Activated B cell treated with CpG ODN at 0.5 μM for 24 hours (primary cell): ENCODE measurements around the gene MRPL12. TPM values are rescaled to one million over a fixed set of nuclear protein-coding genes. Genes with fewer than 3 reads are reported as not detected.

Experiments used
- ATAC-seq: fragments of 200-7000 bp; cut with Tn5 transposase; one replicate; pipeline ENCODE4 v1.10.0; 2021; ENCODE audit warnings: low read depth, mild to moderate bottlenecking, moderate library complexity
- CTCF ChIA-PET: fragments of 350-600 bp; sonication (Branson Sonifier 250); formaldehyde crosslinking; loops from one replicate; lab custom pipeline; 2021; ENCODE audit warnings: antibody characterized with exemption; lab: Charles Lee
- POLR2A ChIA-PET: fragments of 350-600 bp; sonication (Branson Sonifier 250); formaldehyde crosslinking; loops from one replicate; lab custom pipeline; 2021; ENCODE audit warnings: antibody characterized with exemption; lab: Charles Lee
- DNase-seq: peaks from one replicate; pipeline ENCODE4 v3.0.0; 2022
- H3K27ac Mint-ChIP-seq: one replicate; pipeline ENCODE4 v1.8.0; 2020; ENCODE audit warnings: mixed read lengths
- H3K27me3 Mint-ChIP-seq: one replicate; pipeline ENCODE4 v1.8.0; 2021; ENCODE audit warnings: mixed read lengths
- H3K36me3 Mint-ChIP-seq: one replicate; pipeline ENCODE4 v1.8.0; 2021; ENCODE audit warnings: low read depth, mixed read lengths
- H3K4me1 Mint-ChIP-seq: one replicate; pipeline ENCODE4 v1.8.0; 2021; ENCODE audit warnings: mixed read lengths
- H3K4me3 Mint-ChIP-seq: one replicate; pipeline ENCODE4 v1.8.0; 2020; ENCODE audit warnings: mild to moderate bottlenecking, mixed read lengths
- H3K9me3 Mint-ChIP-seq: one replicate; pipeline ENCODE4 v1.8.0; 2020; ENCODE audit warnings: mixed read lengths
- CTCF ChIP-seq: fragments of 200-600 bp; IDR thresholded peaks from one replicate; pipeline ENCODE4 v1.8.0; 2022; ENCODE audit warnings: antibody characterized with exemption, mild to moderate bottlenecking
- intact Hi-C: fragments of 100-400 bp; cut with micrococcal nuclease; formaldehyde crosslinking; loops from one replicate; pipeline ENCODE4 v1.15.1; 2024
- total RNA-seq: library from RNA; stranded (reverse); gene quantifications from 2 replicates; pipeline ENCODE4 v1.2.3, GENCODE V29; 2022

The MRPL12 gene
- total RNA-seq, 1 donor from 2014 or later, result 68.8 TPM

DNA sequence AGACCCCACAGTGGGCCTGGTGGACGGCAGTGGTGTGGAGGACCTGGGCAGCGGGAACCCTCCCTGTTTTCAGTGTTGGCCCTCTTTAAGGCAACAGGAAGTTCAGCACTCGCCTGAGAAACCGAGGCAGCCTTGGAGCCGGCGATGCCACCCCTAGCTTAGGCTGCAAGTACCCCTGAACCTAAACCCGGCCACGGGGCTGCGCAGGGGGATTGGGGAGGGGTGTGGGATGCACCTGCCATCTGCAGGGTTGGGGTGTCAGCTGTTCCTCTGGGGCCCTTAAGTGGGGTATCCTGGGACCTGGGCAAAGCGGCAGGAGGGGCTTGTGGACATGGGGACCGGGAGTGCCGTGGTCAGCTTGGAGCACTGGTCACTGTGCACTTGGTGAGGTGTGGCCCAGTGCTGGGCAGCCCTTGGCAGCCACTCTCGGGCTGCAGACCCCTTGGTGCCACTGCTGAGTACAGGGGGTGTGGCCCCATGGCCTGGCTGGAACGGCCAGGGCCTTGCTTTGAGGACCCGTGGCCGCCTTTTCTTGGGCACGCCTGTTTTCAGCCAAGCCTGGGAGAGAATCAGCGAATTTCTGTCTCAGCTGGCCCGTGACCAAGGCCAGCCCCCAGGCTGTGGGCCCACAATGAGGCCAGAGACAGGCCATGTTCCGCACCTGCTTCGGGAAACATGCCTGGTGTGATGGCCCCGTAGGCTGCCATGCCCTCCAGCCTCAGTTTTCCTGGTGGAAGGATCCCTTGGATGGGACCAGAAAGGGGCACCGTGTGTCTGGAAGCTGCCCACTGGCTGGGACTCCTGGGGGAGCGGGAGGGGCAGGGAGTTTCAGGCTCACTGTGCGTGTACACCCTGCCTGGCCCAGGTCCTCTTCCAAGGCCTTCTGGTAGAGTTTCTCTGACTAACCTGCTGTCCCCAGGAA lies 4.8 kb downstream of the MRPL12 start:
- intact Hi-C loops, result no loop called here

GRCh38 chr17:81708739-81709185 lies 5.6 kb downstream of the MRPL12 start:
- ChIA-PET CTCF (no interaction called here), POLR2A (no interaction called here)
- intact Hi-C loops, result no loop called here
- ATAC-seq, result no peak
- H3K27ac Mint-ChIP-seq, result no peak overlapping the region
- H3K27me3 Mint-ChIP-seq, result no peaks in the 10 kb centered on the region
- no peak for TF ChIP-seq CTCF
- H3K36me3 Mint-ChIP-seq, result peaks cover 27% of the 10 kb centered on the region
- no peak for DNase-seq
- no peak overlapping the region for H3K4me3 Mint-ChIP-seq
- no peaks in the 10 kb centered on the region for H3K9me3 Mint-ChIP-seq
- peaks cover 30% of the 10 kb centered on the region for H3K4me1 Mint-ChIP-seq

More for the DNA sequence above, 4.8 kb downstream of the MRPL12 start:
- DNase-seq, result no peak
- Mint-ChIP-seq H3K27ac (no peak overlapping the region), H3K9me3 (no peaks in the 10 kb centered on the region), H3K4me3 (no peak overlapping the region), H3K36me3 (peaks cover 27% of the 10 kb centered on the region), H3K27me3 (no peaks in the 10 kb centered on the region), H3K4me1 (peaks cover 32% of the 10 kb centered on the region)
- POLR2A ChIA-PET, result interaction anchor here (0.5 kb wide), 1 partner anchor 11 kb away, joined by 3 read pairs; no protein-coding TSS in a partner anchor
- ATAC-seq, result no peak
- CTCF ChIA-PET, result no interaction called here
- no peak for TF ChIP-seq CTCF

- intact Hi-C loops, result loop anchor here (5.0 kb wide), 1 partner anchor 562 kb away; the partner anchor contains the start of gene CSNK1D
- CTCF ChIA-PET, result no interaction called here
- POLR2A ChIA-PET, result interaction anchor here (0.6 to 1.3 kb wide), 4 partner anchors 8 to 267 kb away, joined by 3 to 7 read pairs (median 4); partner anchors contain the start of gene MRPL12
- Mint-ChIP-seq H3K9me3 (no peaks in the 10 kb centered on the region), H3K4me3 (peak overlapping the region; percentile 65), H3K27me3 (no peaks in the 10 kb centered on the region), H3K36me3 (peaks cover 14% of the 10 kb centered on the region), H3K4me1 (peaks cover 19% of the 10 kb centered on the region), H3K27ac (no peak overlapping the region)
- ATAC-seq (no peak), DNase-seq (no peak)
- TF ChIP-seq CTCF, result no peak
Observed at GRCh38 chr17:81710514-81711308, 7.5 kb downstream of the MRPL12 start.

DNA sequence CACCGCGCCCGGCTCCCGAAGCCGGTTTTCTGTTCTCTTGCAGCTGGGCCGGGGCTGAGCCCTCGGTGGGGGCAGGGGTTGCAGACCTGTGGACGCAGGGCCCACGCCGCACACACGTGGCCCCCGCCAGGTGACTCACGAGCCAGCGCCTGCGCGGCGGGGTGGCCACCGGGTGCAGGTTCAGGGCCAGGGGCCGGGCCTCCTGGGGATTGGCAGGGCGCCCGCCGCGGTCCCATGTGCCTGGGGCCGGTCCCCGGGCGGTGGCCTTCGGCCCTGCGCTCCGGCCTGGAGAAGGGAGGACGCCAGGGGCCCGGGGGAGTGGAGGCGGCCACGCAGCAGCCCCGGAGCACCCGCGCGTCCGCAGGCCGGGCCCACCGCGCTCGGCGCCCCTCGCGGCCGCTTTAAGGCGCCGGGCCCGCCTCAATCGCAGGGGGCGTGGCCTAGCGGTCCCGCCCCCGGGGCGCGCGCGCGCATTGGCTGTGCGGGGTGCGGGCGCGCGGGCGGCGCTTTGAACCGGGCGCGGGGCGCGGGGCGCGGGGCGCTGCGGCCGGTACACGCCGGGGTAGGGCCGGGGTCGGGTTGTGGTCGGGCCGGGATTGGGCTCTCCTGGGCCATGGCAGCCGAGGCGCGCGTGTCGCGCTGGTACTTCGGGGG lies 8.8 kb downstream of the MRPL12 start, which contains the start of gene SLC25A10:
SLC25A10 (plus strand) TSS at position 471 of the 654 bp plus-strand sequence; CDS start at position 614, 143 bp downstream.
- H3K36me3 Mint-ChIP-seq, result peaks cover 4% of the 10 kb centered on the region
- H3K4me1 Mint-ChIP-seq, result peaks cover 17% of the 10 kb centered on the region
- intact Hi-C loops, result loop anchor here (1.0 to 5.0 kb wide), 3 partner anchors 9 to 560 kb away; partner anchors contain the start of genes CSNK1D, MRPL12 and P4HB
- ChIA-PET CTCF (no interaction called here), POLR2A (interaction anchor here (0.7 to 1.3 kb wide), 6 partner anchors 9 to 155 kb away, joined by 3 to 9 read pairs (median 4); partner anchors contain the start of genes MRPL12 and P4HB)
- TF ChIP-seq CTCF, result no peak
- no peaks in the 10 kb centered on the region for H3K27me3 Mint-ChIP-seq
- peak within 1 kb of the TSS; percentile 19 for H3K27ac Mint-ChIP-seq
- peak within 1 kb of the TSS; percentile 84 for H3K4me3 Mint-ChIP-seq
- DNase-seq (peak; percentile 82), ATAC-seq (peak; percentile 89)
- no peaks in the 10 kb centered on the region for H3K9me3 Mint-ChIP-seq
